Panc1 (cell line): Measurements from ENCODE around the gene RGS14. TPM values are rescaled to one million over a fixed set of nuclear protein-coding genes. Genes with fewer than 3 reads are reported as not detected.

ENCODE experiments used
- ATAC-seq: fragments of 200-7000 bp; cut with Tn5 transposase; 2 replicates; pipeline ENCODE4 v1.9.1; 2020; ENCODE audit warnings: mild to moderate bottlenecking, moderate library complexity
- BruUV-seq: library from RNA; stranded (reverse); fragments of 400-500 nt; replicated peaks from 2 replicates; lab custom pipeline; 2021; lab: Mats Ljungman, UMichigan
- CTCF ChIA-PET: fragments of 300-600 bp; sonication (Branson Sonifier 250); formaldehyde crosslinking; loops from one replicate; lab custom pipeline; 2022; ENCODE audit warnings: antibody characterized with exemption; lab: Charles Lee
- POLR2A ChIA-PET: fragments of 300-600 bp; sonication (Branson Sonifier 250); formaldehyde crosslinking; loops from one replicate; lab custom pipeline; 2022; ENCODE audit warnings: antibody characterized with exemption; lab: Charles Lee
- DNase-seq: peaks from one replicate; pipeline ENCODE4 v3.0.0-alpha.2; 2010; ENCODE audit warnings: low read depth, low spot score
- H3K27ac ChIP-seq: 2 replicates; pipeline ENCODE4 v1.5.1; 2011; ENCODE audit warnings: mild to moderate bottlenecking, low read length, inconsistent platforms
- H3K27me3 ChIP-seq: fragments of 200-500 bp; sonication (Bioruptor generic); 2 replicates; pipeline ENCODE4 v1.6.0; 2014; ENCODE audit warnings: low read length, inconsistent platforms; ENCODE audit not compliant: control insufficient read depth, insufficient read depth
- H3K36me3 ChIP-seq: fragments of 200-500 bp; sonication (Bioruptor generic); 2 replicates; pipeline ENCODE4 v1.5.1; 2014; ENCODE audit warnings: inconsistent platforms, mild to moderate bottlenecking, low read length, moderate library complexity; ENCODE audit not compliant: control insufficient read depth, insufficient read depth
- H3K4me1 ChIP-seq: 2 replicates; pipeline ENCODE4 v1.5.1; 2011; ENCODE audit warnings: inconsistent platforms, mild to moderate bottlenecking, low read length, moderate library complexity; ENCODE audit not compliant: control insufficient read depth, insufficient read depth
- H3K4me3 ChIP-seq, 2 experiments: 2 replicates each; pipeline ENCODE4 v1.5.1; 2011 to 2012; ENCODE audit warnings: low read depth in 2 of 2, low read length in 2 of 2, mild to moderate bottlenecking in 2 of 2, inconsistent platforms in 1 of 2, moderate library complexity in 1 of 2
- H3K9me3 ChIP-seq: fragments of 200-500 bp; sonication (Bioruptor generic); 2 replicates; pipeline ENCODE4 v1.5.1; 2014; ENCODE audit warnings: low read depth, mild to moderate bottlenecking, inconsistent platforms, low read length, moderate library complexity; ENCODE audit not compliant: control insufficient read depth, insufficient read depth
- POLR2AphosphoS5 ChIP-seq: IDR thresholded peaks from 2 replicates; pipeline ENCODE4 v1.6.1; 2012; ENCODE audit warnings: mild to moderate bottlenecking, low read depth, low read length, moderate library complexity
- SIN3A ChIP-seq: IDR thresholded peaks from 2 replicates; pipeline ENCODE4 v1.6.1; 2012; ENCODE audit warnings: low read depth, mild to moderate bottlenecking, low read length, moderate library complexity, borderline replicate concordance; ENCODE audit not compliant: insufficient read depth
- TCF7L2 ChIP-seq: IDR thresholded peaks from 2 replicates; pipeline ENCODE4 v1.6.1; 2011; ENCODE audit warnings: mild to moderate bottlenecking, low read depth, low read length, inconsistent platforms
- in situ Hi-C: cut with HindIII; loops from 2 replicates; pipeline ENCODE4 v1.10.0; 2016; ENCODE audit warnings: low sequenced_read_pairs, low pct_unique_long_range_greater_than_20kb
- intact Hi-C: fragments of 100-400 bp; cut with micrococcal nuclease; formaldehyde crosslinking; loops from one replicate; pipeline ENCODE4 v1.10.0; 2022; ENCODE audit not compliant: unreplicated experiment
- total RNA-seq: library from RNA; stranded (reverse); gene quantifications from one replicate; pipeline ENCODE4 v1.2.1, GENCODE V29; 2021; ENCODE audit not compliant: unreplicated experiment
- TF ChIP-seq, protein P1 (sequence below), 2 experiments: IDR thresholded peaks; 2 replicates each; pipeline ENCODE4 v1.6.1; 2011 to 2012; ENCODE audit warnings: low read depth in 2 of 2, control low read depth in 1 of 2, low read length in 1 of 2, mild to moderate bottlenecking in 1 of 2, moderate library complexity in 1 of 2; ENCODE audit not compliant: insufficient read depth in 1 of 2

The RGS14 gene
- total RNA-seq, 1 experiment from 2014 or later, result 13.5 TPM

DNA sequence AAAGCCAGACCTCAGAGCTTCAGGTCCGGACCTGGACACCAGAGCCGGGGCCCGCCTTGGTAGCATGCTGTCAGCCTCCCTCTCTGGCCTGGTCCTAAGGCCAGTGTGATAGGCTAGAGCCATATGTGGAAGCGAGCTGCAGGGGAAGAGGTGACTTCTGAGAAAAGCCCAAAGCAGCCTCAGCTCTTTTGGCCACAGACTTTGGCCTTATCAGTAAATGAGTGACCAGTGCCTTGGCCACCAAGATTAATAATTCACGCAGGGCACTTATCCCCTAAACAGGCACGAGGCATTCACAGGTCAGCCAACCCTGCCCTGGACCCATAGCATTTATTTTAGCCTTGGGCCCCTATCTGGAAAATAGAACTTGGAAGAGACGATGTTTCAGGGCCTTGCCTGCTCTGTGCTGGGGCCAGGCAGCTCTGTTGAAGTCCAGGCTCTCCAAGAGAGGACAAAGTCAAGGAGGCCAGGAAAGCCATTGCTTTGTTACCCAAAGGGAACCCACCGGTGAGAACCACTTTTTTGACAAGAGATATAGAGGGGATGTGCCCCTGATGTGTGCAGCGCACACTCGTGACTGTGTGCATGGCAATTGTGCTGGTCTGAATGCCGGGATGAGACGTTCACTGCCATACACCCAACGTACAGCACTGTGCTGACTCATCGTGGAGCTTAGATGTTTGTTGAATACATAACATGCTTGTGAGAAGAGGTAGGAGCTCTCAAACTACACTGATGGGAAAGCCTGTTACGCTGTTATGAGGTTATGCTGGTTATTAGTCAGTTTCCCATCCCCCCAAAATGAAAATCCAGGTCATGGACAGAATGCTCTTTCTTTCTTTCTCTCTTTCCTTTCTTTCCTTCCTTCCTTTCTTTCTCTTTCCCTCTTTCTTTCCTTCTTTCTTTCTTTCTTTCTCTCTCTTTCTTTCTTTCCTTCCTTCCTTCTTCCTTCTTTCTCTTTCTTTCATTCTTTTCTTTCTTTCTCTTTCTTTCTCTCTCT lies 21.5 kb downstream of the RGS14 start:
- BruUV-seq, result no TSS peak
- no peak for DNase-seq
- POLR2A ChIA-PET, result interaction anchor here (0.6 kb wide), 1 partner anchor 75 kb away, joined by 4 read pairs; no protein-coding TSS in a partner anchor

DNA sequence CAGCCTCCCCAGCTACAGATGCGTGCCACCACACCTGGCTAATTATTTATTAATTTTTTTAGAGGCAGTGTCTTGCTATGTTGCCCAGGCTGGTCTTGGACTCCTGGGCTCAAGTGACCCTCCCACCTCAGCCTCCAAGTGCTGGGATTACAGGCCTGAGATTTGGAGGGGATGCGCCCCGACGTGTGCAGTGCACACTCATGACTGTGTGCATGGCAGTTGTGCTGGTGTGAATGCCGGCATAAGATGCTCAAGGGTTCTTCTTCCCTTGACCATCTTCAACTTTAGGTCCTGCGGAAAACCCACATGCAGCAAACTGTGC lies 23.0 kb downstream of the RGS14 start:
- TF ChIP-seq POLR2AphosphoS5 (no peak), SIN3A (no peak), TCF7L2 (no peak)
- TF ChIP-seq, protein P1, sequence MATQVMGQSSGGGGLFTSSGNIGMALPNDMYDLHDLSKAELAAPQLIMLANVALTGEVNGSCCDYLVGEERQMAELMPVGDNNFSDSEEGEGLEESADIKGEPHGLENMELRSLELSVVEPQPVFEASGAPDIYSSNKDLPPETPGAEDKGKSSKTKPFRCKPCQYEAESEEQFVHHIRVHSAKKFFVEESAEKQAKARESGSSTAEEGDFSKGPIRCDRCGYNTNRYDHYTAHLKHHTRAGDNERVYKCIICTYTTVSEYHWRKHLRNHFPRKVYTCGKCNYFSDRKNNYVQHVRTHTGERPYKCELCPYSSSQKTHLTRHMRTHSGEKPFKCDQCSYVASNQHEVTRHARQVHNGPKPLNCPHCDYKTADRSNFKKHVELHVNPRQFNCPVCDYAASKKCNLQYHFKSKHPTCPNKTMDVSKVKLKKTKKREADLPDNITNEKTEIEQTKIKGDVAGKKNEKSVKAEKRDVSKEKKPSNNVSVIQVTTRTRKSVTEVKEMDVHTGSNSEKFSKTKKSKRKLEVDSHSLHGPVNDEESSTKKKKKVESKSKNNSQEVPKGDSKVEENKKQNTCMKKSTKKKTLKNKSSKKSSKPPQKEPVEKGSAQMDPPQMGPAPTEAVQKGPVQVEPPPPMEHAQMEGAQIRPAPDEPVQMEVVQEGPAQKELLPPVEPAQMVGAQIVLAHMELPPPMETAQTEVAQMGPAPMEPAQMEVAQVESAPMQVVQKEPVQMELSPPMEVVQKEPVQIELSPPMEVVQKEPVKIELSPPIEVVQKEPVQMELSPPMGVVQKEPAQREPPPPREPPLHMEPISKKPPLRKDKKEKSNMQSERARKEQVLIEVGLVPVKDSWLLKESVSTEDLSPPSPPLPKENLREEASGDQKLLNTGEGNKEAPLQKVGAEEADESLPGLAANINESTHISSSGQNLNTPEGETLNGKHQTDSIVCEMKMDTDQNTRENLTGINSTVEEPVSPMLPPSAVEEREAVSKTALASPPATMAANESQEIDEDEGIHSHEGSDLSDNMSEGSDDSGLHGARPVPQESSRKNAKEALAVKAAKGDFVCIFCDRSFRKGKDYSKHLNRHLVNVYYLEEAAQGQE (IDR thresholded peaks at IDR 0.05; ENCODE audit: insufficient read depth in 1 of 2, low read depth in 2 of 2, low read length in 1 of 2), result no peak
- H3K27ac ChIP-seq, result no peak overlapping the region
- H3K4me3 ChIP-seq, result no peak overlapping the region
- no peak for ATAC-seq
- no peaks in the 10 kb centered on the region for H3K36me3 ChIP-seq
- ChIA-PET CTCF (no interaction called here), POLR2A (no interaction called here)
- in situ Hi-C loops, result no loop called here
- peaks cover 4% of the 10 kb centered on the region; the same call in 1 of the 2 replicates for H3K4me1 ChIP-seq
- intact Hi-C loops, result no loop called here
- no peaks in the 10 kb centered on the region for H3K9me3 ChIP-seq
- no TSS peak for BruUV-seq
- DNase-seq, result no peak
- H3K27me3 ChIP-seq, result no peaks in the 10 kb centered on the region

More for the DNA sequence above, 21.5 kb downstream of the RGS14 start:
- intact Hi-C loops (no loop called here), in situ Hi-C loops (no loop called here)
- Histone ChIP-seq H3K4me3 (no peak overlapping the region), H3K9me3 (no peaks in the 10 kb centered on the region), H3K4me1 (peaks cover 4% of the 10 kb centered on the region; the same call in 1 of the 2 replicates), H3K36me3 (no peaks in the 10 kb centered on the region), H3K27ac (no peak overlapping the region; the same call in 1 of the 2 replicates), H3K27me3 (no peaks in the 10 kb centered on the region)
- TF ChIP-seq, protein P1 (IDR thresholded peaks at IDR 0.05; ENCODE audit: insufficient read depth in 1 of 2, low read depth in 2 of 2, low read length in 1 of 2), result no peak
- no peak for TF ChIP-seq SIN3A
- TF ChIP-seq POLR2AphosphoS5, result no peak
- peak; percentile 60 for ATAC-seq
- CTCF ChIA-PET, result interaction anchor here (0.6 to 1.7 kb wide), 2 partner anchors 10 to 66 kb away, joined by 3 to 4 read pairs; no protein-coding TSS in a partner anchor
